GM19238 (cell line): ENCODE results near the gene KRTAP21-1.
"Not testable (repeated sequence)": the region's sequence is repeated elsewhere in the genome, so short reads cannot be mapped to it uniquely, and the experiment has no call there.

ENCODE experiments used
- DNase-seq: peaks from one replicate; pipeline ENCODE4 v3.0.0; 2011; ENCODE audit warnings: low spot score; ENCODE audit not compliant: insufficient read length

Gene KRTAP21-1

GRCh38 chr21:30755328-30755727 lies at the start of gene KRTAP21-1:
Gene KRTAP21-1, minus strand, starts transcription at chr21:30755428. Its CDS starts 50 bp downstream, at chr21:30755378.
- not testable (repeated sequence) for DNase-seq

- no peak for DNase-seq
Measured at GRCh38 chr21:30800605-30801004, 45.4 kb upstream of the KRTAP21-1 start.

GRCh38 chr21:30793581-30794314 lies 38.5 kb upstream of the KRTAP21-1 start:
- DNase-seq: no peak

- no peak for DNase-seq
Measured at GRCh38 chr21:30779249-30779648, 24.0 kb upstream of the KRTAP21-1 start.

GRCh38 chr21:30769724-30770431 lies 14.7 kb upstream of the KRTAP21-1 start:
- no peak for DNase-seq

GRCh38 chr21:30760776-30761175 lies 5.5 kb upstream of the KRTAP21-1 start:
- DNase-seq: no peak

- DNase-seq: no peak
Measured at GRCh38 chr21:30758306-30758705, 3.1 kb upstream of the KRTAP21-1 start.

GRCh38 chr21:30747159-30747558 lies 8.1 kb downstream of the KRTAP21-1 start, which contains the start of gene KRTAP21-2:
Gene KRTAP21-2, minus strand, starts transcription at chr21:30747259. Its CDS starts 57 bp downstream, at chr21:30747202.
- DNase-seq: no peak

GRCh38 chr21:30740462-30740861 lies 14.8 kb downstream of the KRTAP21-1 start:
- no peak for DNase-seq

- DNase-seq: no peak
Measured at GRCh38 chr21:30733026-30733425, 22.2 kb downstream of the KRTAP21-1 start.

- no peak for DNase-seq
Measured at GRCh38 chr21:30726726-30727125, 28.5 kb downstream of the KRTAP21-1 start.

- DNase-seq: no peak
Measured at GRCh38 chr21:30719401-30719800, 35.8 kb downstream of the KRTAP21-1 start.

GRCh38 chr21:30718239-30718909 lies 36.9 kb downstream of the KRTAP21-1 start, which contains the start of gene KRTAP21-3:
Gene KRTAP21-3, minus strand, starts transcription at chr21:30718777. Its CDS starts 18 bp downstream, at chr21:30718759.
- no peak for DNase-seq

- no peak for DNase-seq
Measured at GRCh38 chr21:30717105-30717504, 38.1 kb downstream of the KRTAP21-1 start.

- DNase-seq: no peak
Measured at GRCh38 chr21:30714946-30715345, 40.3 kb downstream of the KRTAP21-1 start.

- no peak for DNase-seq
Measured at GRCh38 chr21:30714456-30714855, 40.8 kb downstream of the KRTAP21-1 start.

- DNase-seq: no peak
Measured at GRCh38 chr21:30713766-30714165, 41.5 kb downstream of the KRTAP21-1 start.

- no peak for DNase-seq
Measured at GRCh38 chr21:30710499-30710898, 44.7 kb downstream of the KRTAP21-1 start.

- DNase-seq: no peak
Measured at GRCh38 chr21:30707409-30707808, 47.8 kb downstream of the KRTAP21-1 start.
